ENCODE results near the gene ARMC2. TPM values are rescaled to one million over a fixed set of nuclear protein-coding genes. Genes with fewer than 3 reads are reported as not detected.
A peak's percentile ranks its signal among the peaks of the same experiment; 100 is the strongest.
"Not testable (repeated sequence)": the region's sequence is repeated elsewhere in the genome, so short reads cannot be mapped to it uniquely, and the experiment has no call there.

Gene ARMC2
- total and polyA plus RNA-seq, 5 experiments from 2014 or later, result 2.4 to 9.4 (median 4.9) TPM

DNA sequence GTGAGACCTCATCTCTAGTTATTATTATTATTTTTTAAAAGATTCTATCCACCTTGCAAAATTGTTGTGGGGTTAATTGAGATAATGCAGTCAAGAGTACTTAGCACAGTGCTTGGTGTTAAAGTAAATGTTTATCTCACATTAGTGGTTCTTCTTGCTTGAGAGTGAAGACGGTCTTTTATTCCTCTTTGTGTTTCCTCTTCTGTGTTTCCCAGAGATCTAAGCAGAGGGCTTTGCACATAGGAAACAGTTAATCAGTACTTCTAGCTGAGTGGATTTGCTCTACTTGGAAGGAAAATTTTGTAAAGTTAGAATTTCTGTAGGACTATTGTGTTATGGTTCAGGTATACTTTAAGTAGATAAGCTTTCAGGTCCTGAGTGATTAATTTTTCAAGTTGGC is 3.5 kb downstream of the ARMC2 start:
- Mint-ChIP-seq H3K4me1 (peaks cover 10 to 30% (median 15%) of the 10 kb centered on the region in 4 donors), H3K4me3 (no peak overlapping the region), H3K9me3 (peaks cover 0 to 3% (median 1%) of the 10 kb centered on the region in 9 donors), H3K27me3 (no peaks in the 10 kb centered on the region), H3K36me3 (peaks cover 16 to 29% (median 28%) of the 10 kb centered on the region in 3 donors), H3K27ac (peak overlapping the region in 2 of 10 donors; percentile 24 to 26)
- DNase-seq (no peak), ATAC-seq (no peak)
- POLR2A ChIA-PET, result no interaction called here

DNA sequence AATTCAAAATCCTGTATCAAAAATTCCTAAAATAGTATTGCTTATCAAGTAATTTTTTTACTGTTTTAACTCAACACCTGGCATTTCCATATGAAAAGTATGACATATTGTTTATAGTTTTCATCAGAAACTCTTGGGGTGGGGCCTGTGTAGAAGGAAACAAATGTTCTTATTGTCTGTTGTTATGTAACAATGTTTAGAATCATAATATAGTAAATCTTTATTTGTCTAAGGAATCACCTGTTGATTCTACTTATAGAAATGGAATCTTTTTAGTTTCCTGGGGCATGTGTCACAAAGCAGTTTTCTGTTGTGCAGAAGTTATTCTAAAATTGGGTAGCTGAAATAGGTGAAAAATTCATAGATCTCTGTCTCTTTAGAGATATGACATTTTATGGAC is 4.9 kb downstream of the ARMC2 start:
- peaks cover 0 to 13% (median 7%) of the 10 kb centered on the region in 9 donors for H3K9me3 Mint-ChIP-seq
- H3K4me1 Mint-ChIP-seq, result peaks cover 7 to 22% (median 9%) of the 10 kb centered on the region in 4 donors
- POLR2A ChIA-PET, result no interaction called here
- no peaks in the 10 kb centered on the region for H3K27me3 Mint-ChIP-seq
- no peak overlapping the region for H3K4me3 Mint-ChIP-seq
- H3K27ac Mint-ChIP-seq, result no peak overlapping the region
- no peak for ATAC-seq
- peaks cover 26 to 42% (median 40%) of the 10 kb centered on the region in 3 donors for H3K36me3 Mint-ChIP-seq
- DNase-seq, result no peak

DNA sequence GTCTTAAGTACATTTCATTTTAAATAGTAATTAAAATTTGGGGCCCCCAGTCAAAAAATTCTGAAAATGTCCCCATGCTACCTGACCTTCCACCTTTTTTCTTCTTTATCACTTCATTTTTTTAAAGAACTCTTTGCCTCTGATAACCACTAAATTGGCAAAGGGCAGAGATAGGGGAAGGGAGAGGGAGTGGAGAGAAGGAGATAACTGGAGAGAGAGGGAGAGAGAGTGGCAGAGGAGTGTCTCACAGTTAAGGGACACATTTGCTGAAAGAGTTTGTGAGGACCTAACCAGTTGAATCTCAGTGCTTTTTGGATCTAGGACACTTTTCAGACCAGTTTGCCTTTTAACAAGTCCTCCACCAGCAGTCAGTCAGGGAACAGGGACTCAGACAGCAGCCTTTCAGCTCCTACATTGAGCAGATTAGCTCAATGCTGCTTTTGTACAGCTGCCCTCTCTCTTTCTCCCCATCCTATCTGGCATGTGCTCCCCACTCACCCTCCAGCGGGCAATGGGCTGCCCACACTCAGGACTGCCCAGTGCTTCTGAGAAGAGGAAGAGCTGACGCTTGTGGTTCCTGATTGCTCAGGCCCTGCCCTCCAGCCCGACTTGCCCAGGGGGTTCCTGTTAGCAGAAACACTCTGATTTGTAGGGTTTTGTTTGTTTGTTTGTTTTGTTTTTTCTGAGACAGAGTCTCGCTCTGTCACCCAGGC is 14.4 kb downstream of the ARMC2 start:
- Mint-ChIP-seq H3K36me3 (peaks cover 15 to 55% (median 45%) of the 10 kb centered on the region in 3 donors), H3K27me3 (no peaks in the 10 kb centered on the region), H3K4me3 (no peak overlapping the region), H3K27ac (no peak overlapping the region), H3K4me1 (peaks cover 0 to 23% (median 2%) of the 10 kb centered on the region in 4 donors), H3K9me3 (peaks cover 0 to 3% (median 0%) of the 10 kb centered on the region in 9 donors)
- DNase-seq, result no peak
- ATAC-seq, result no peak
- POLR2A ChIA-PET, result no interaction called here

DNA sequence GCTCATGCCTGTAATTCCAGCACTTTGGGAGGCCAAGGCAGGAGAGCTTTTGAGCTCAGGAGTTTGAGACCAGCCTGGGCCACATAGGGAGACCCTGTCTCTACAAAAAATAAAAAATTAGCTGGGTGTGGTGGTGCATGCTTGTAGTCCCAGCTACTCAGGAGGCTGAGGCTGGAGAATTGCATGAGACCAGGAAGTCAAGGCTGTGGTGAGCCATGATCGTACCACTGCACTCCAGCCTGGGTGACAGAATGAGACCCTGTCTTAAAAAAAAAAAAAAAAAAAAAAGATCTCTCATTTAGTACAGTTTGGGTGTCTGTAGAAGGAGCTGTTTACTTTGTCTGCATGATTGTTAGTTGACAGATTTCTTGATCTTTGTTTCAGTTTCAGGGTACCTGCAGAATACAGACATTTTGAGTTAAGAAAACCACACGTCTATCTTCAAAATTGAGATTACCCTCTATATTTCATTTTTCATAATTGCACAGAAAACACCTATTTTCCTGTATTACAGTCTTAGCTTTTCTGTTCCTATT is 17.6 kb downstream of the ARMC2 start:
- H3K27me3 Mint-ChIP-seq, ATAC-seq, H3K27ac Mint-ChIP-seq, H3K4me3 Mint-ChIP-seq, POLR2A ChIA-PET, DNase-seq, H3K9me3 Mint-ChIP-seq: not testable (repeated sequence)
- Mint-ChIP-seq H3K4me1 (peaks cover 2 to 26% (median 5%) of the 10 kb centered on the region in 4 donors), H3K36me3 (peaks cover 9 to 49% (median 39%) of the 10 kb centered on the region in 3 donors)

GRCh38 chr6:108866798-108867197 is 18.6 kb downstream of the ARMC2 start:
- no peaks in the 10 kb centered on the region for H3K27me3 Mint-ChIP-seq
- peaks cover 5 to 36% (median 9%) of the 10 kb centered on the region in 4 donors for H3K4me1 Mint-ChIP-seq
- DNase-seq (no peak), ATAC-seq (no peak)
- H3K36me3 Mint-ChIP-seq, result peaks cover 5 to 41% (median 35%) of the 10 kb centered on the region in 3 donors
- no peaks in the 10 kb centered on the region for H3K9me3 Mint-ChIP-seq
- POLR2A ChIA-PET, result interaction anchor here (1.1 kb wide), 1 partner anchor 16 kb away, joined by 3 read pairs; no protein-coding TSS in a partner anchor
- no peak overlapping the region for H3K4me3 Mint-ChIP-seq
- H3K27ac Mint-ChIP-seq, result no peak overlapping the region

- POLR2A ChIA-PET, result no interaction called here
- H3K4me1 Mint-ChIP-seq, result peaks cover 11 to 43% (median 21%) of the 10 kb centered on the region in 4 donors
- no peak overlapping the region for H3K27ac Mint-ChIP-seq
- no peaks in the 10 kb centered on the region for H3K27me3 Mint-ChIP-seq
- ATAC-seq (no peak), DNase-seq (no peak)
- no peaks in the 10 kb centered on the region for H3K9me3 Mint-ChIP-seq
- H3K36me3 Mint-ChIP-seq, result peaks cover 5 to 30% (median 28%) of the 10 kb centered on the region in 3 donors
- no peak overlapping the region for H3K4me3 Mint-ChIP-seq
Observed at GRCh38 chr6:108868647-108869046, 20.4 kb downstream of the ARMC2 start.

DNA sequence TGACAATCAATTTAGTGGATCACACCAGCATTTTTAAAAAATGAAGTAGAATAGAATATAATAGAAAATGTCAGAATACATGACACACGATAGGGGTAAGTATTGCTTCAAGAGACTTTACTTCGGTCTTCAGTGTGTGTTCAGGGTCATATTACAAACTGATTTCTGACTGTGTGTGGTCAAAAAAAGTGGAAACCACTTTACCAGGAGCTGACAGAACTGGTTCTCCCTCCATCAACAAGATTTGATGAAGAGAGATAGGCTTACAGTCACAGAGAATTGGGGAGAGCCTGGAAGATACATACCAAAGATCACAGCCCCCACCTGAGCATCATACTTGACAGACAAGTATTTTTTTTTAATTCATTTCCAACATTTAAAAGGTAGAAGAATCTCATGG is 21.7 kb downstream of the ARMC2 start:
- DNase-seq (no peak), ATAC-seq (no peak)
- Mint-ChIP-seq H3K4me3 (no peak overlapping the region), H3K4me1 (peaks cover 12 to 53% (median 31%) of the 10 kb centered on the region in 4 donors), H3K9me3 (no peaks in the 10 kb centered on the region), H3K36me3 (peaks cover 5 to 27% (median 23%) of the 10 kb centered on the region in 3 donors), H3K27me3 (no peaks in the 10 kb centered on the region), H3K27ac (peak overlapping the region in 2 of 10 donors; percentile 52 to 67)
- POLR2A ChIA-PET, result no interaction called here

- Mint-ChIP-seq H3K27me3 (no peaks in the 10 kb centered on the region), H3K36me3 (peaks cover 5 to 27% (median 23%) of the 10 kb centered on the region in 3 donors), H3K9me3 (no peaks in the 10 kb centered on the region), H3K4me3 (no peak overlapping the region), H3K27ac (peak overlapping the region in 2 of 10 donors; percentile 26 to 67), H3K4me1 (peaks cover 15 to 57% (median 36%) of the 10 kb centered on the region in 4 donors)
- ATAC-seq (no peak), DNase-seq (no peak)
- POLR2A ChIA-PET, result no interaction called here
Observed at GRCh38 chr6:108870357-108870756, 22.1 kb downstream of the ARMC2 start.

DNA sequence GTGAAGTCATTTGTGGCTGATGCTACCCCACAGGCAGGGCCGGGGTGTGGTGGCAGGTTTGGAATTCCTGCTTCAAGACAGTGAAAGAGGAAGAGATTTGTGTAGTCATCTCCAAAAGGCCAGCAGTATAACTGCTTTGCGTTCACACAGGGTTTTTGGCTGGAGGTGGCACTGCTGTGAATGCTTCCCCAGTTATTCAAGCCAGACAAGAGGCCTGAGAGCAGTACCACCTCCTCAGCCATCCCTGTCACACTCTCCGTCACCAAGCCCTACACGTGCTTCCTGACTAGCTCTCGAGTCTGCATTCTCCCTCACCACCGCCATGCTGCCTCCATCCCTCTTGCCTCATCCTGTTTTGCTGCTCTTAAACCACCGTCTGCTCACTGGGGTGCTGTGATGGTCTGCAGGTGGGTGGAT is 23.9 kb downstream of the ARMC2 start:
- DNase-seq (peak in 5 of 10 donors; percentile 6 to 46 (median 21)), ATAC-seq (peak; percentile 53 to 93)
- peaks cover 15 to 50% (median 36%) of the 10 kb centered on the region in 4 donors for H3K4me1 Mint-ChIP-seq
- H3K27me3 Mint-ChIP-seq, result no peaks in the 10 kb centered on the region
- POLR2A ChIA-PET, result interaction anchor here (0.7 kb wide), 1 partner anchor 18 kb away, joined by 3 read pairs; no protein-coding TSS in a partner anchor
- H3K27ac Mint-ChIP-seq, result peak overlapping the region; percentile 13 to 90 (median 50)
- peaks cover 7 to 31% (median 26%) of the 10 kb centered on the region in 3 donors for H3K36me3 Mint-ChIP-seq
- H3K9me3 Mint-ChIP-seq, result no peaks in the 10 kb centered on the region
- peak overlapping the region in 3 of 10 donors; percentile 26 to 48 (median 40) for H3K4me3 Mint-ChIP-seq

DNA sequence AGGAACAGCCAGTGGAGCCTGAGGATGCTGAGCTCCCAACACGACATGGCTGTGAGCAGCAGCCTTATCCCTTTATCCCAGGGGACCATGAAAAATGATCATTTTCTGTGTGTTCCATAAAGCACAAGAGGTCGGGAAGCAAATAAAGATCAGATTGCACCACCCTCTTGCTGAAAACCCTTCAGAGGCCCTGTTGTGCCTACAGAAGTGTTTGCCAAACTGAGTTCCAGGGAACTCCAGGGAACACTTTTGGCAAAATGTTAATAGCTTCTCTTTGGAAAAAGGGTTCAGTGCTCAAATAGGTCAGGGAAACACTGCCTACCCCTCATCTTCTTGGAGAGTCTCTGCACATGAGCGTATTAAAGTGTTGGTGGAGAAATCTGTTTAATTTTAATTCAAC is 24.4 kb downstream of the ARMC2 start:
- DNase-seq (no peak), ATAC-seq (no peak)
- peak overlapping the region in 6 of 10 donors; percentile 26 to 90 (median 50) for H3K27ac Mint-ChIP-seq
- H3K4me3 Mint-ChIP-seq, result peak overlapping the region in 2 of 10 donors; percentile 26 to 48
- POLR2A ChIA-PET, result interaction anchor here (0.7 kb wide), 1 partner anchor 18 kb away, joined by 3 read pairs; no protein-coding TSS in a partner anchor
- H3K4me1 Mint-ChIP-seq, result peaks cover 15 to 50% (median 36%) of the 10 kb centered on the region in 4 donors
- H3K9me3 Mint-ChIP-seq, result no peaks in the 10 kb centered on the region
- peaks cover 11 to 34% (median 29%) of the 10 kb centered on the region in 3 donors for H3K36me3 Mint-ChIP-seq
- H3K27me3 Mint-ChIP-seq, result no peaks in the 10 kb centered on the region

DNA sequence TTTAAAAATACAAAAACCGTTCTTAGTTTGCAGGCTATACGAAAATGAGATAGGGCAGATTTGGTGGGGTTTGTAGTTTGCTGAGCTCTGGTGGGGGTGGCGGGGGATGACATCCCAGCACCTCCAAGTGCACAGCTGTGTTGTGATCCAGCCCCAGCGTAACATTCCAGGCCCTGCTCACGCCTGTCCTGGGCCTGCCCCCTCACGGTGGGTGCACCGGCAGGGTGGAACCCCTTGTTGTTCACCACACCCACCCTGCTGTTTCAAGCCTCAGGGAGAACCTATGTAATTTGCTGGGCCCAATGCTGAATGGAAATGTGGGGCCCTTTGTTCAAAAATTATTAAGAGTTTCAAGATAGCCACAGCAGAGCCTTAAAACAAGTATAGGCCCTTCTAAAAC is 25.0 kb downstream of the ARMC2 start:
- POLR2A ChIA-PET, result no interaction called here
- Mint-ChIP-seq H3K4me3 (no peak overlapping the region), H3K27me3 (no peaks in the 10 kb centered on the region), H3K9me3 (no peaks in the 10 kb centered on the region), H3K36me3 (peaks cover 18 to 41% (median 36%) of the 10 kb centered on the region in 3 donors), H3K27ac (peak overlapping the region in 2 of 10 donors; percentile 55 to 61), H3K4me1 (peaks cover 15 to 50% (median 36%) of the 10 kb centered on the region in 4 donors)
- DNase-seq (no peak), ATAC-seq (no peak)

DNA sequence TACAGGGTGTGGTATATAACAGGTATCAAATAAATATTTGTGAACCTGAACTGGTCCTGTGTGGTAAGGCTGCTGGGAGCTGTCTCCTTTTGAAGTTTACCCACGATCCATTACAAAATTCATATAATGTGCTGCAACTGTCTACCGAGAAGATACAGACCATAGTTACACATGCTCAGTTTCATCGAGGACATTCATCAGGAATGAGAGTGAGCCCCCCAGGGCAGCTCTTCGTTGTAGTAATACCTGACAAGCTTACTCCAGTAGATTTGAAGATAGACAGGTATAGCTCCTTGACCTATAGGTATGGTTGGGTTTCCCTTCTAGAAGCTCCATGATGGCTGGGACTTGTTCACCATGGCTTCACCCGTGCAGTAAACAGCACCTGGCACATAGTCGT is 25.7 kb downstream of the ARMC2 start:
- H3K27ac Mint-ChIP-seq, result peak overlapping the region in 6 of 10 donors; percentile 48 to 81 (median 64)
- ATAC-seq, result no peak
- peaks cover 15 to 50% (median 36%) of the 10 kb centered on the region in 4 donors for H3K4me1 Mint-ChIP-seq
- H3K4me3 Mint-ChIP-seq, result peak overlapping the region in 4 of 10 donors; percentile 2 to 61 (median 50)
- H3K9me3 Mint-ChIP-seq, result no peaks in the 10 kb centered on the region
- no peak for DNase-seq
- H3K36me3 Mint-ChIP-seq, result peaks cover 23 to 41% (median 36%) of the 10 kb centered on the region in 3 donors
- no peaks in the 10 kb centered on the region for H3K27me3 Mint-ChIP-seq
- POLR2A ChIA-PET, result no interaction called here
